Measurements from ENCODE around the gene EPHA10.
"Not testable (repeated sequence)": the region's sequence is repeated elsewhere in the genome, so short reads cannot be mapped to it uniquely, and the experiment has no call there.

Gene EPHA10

GRCh38 chr1:37708471-37708870, 56.4 kb downstream of the EPHA10 start:
- DNase-seq = no peak

GRCh38 chr1:37705399-37705798, 59.5 kb downstream of the EPHA10 start:
- DNase-seq = no peak

- DNase-seq = no peak
Measured at GRCh38 chr1:37704966-37705365, 60.0 kb downstream of the EPHA10 start.

GRCh38 chr1:37703061-37703460, 61.9 kb downstream of the EPHA10 start:
- DNase-seq = no peak

- DNase-seq = no peak
Measured at GRCh38 chr1:37701051-37701450, 63.9 kb downstream of the EPHA10 start.

GRCh38 chr1:37699147-37699546, 65.8 kb downstream of the EPHA10 start:
- DNase-seq = no peak

- no peak for DNase-seq
Measured at GRCh38 chr1:37697737-37698136, 67.2 kb downstream of the EPHA10 start.

- no peak for DNase-seq
Measured at GRCh38 chr1:37697090-37697489, 67.8 kb downstream of the EPHA10 start.

- no peak for DNase-seq
Measured at GRCh38 chr1:37692834-37693175, 72.1 kb downstream of the EPHA10 start.

GRCh38 chr1:37692078-37692833, 72.7 kb downstream of the EPHA10 start, which contains the start of gene CDCA8:
Gene CDCA8, plus strand, starts transcription at chr1:37692516. Its CDS starts 175 bp downstream, at chr1:37692691.
- peak; percentile 95 for DNase-seq

GRCh38 chr1:37691497-37692077, 73.3 kb downstream of the EPHA10 start:
- DNase-seq = peak; percentile 31

GRCh38 chr1:37688926-37689325, 76.0 kb downstream of the EPHA10 start:
- no peak for DNase-seq

- not testable (repeated sequence) for DNase-seq
Measured at GRCh38 chr1:37687764-37688163, 77.2 kb downstream of the EPHA10 start.

GRCh38 chr1:37685722-37686121, 79.2 kb downstream of the EPHA10 start:
- DNase-seq = no peak

- not testable (repeated sequence) for DNase-seq
Measured at GRCh38 chr1:37684182-37684581, 80.7 kb downstream of the EPHA10 start.

- DNase-seq = peak; percentile 59
Measured at GRCh38 chr1:37682334-37682987, 82.5 kb downstream of the EPHA10 start.

- DNase-seq = no peak
Measured at GRCh38 chr1:37680933-37681332, 84.0 kb downstream of the EPHA10 start.

GRCh38 chr1:37677808-37678207, 87.1 kb downstream of the EPHA10 start:
- DNase-seq = no peak

- no peak for DNase-seq
Measured at GRCh38 chr1:37677143-37677439, 87.8 kb downstream of the EPHA10 start.

GRCh38 chr1:37676281-37677142, 88.4 kb downstream of the EPHA10 start:
- no peak for DNase-seq

- no peak for DNase-seq
Measured at GRCh38 chr1:37673920-37674319, 91.0 kb downstream of the EPHA10 start.

GRCh38 chr1:37672136-37672870, 92.6 kb downstream of the EPHA10 start:
- no peak for DNase-seq

- no peak for DNase-seq
Measured at GRCh38 chr1:37671261-37671660, 93.7 kb downstream of the EPHA10 start.
